ENCODE data around the gene AGPAT2.

The AGPAT2 gene

DNA sequence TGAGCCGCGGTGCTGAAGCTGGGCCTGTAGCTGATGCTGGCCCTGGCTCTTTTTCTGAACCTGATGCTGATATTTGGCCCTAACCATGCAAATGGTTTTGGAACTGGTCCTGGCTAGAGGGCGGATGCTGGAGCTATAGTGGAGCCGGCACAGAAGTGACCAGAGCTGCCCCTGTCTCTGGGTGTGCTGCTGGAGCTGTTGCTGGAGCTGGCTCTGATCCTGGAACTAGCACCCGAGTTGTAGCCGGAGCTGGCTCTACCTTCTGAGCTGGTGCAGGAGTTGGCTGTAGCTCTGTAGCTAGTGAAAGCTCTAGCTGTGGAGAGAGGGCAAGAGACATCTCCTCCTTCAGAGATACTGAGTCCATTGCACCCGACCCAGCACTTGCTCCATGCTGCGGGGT is 42.7 kb upstream of the AGPAT2 start:
- peaks cover 25% of the 10 kb centered on the region for H3K27me3 ChIP-seq
- TF ChIP-seq, protein P1, sequence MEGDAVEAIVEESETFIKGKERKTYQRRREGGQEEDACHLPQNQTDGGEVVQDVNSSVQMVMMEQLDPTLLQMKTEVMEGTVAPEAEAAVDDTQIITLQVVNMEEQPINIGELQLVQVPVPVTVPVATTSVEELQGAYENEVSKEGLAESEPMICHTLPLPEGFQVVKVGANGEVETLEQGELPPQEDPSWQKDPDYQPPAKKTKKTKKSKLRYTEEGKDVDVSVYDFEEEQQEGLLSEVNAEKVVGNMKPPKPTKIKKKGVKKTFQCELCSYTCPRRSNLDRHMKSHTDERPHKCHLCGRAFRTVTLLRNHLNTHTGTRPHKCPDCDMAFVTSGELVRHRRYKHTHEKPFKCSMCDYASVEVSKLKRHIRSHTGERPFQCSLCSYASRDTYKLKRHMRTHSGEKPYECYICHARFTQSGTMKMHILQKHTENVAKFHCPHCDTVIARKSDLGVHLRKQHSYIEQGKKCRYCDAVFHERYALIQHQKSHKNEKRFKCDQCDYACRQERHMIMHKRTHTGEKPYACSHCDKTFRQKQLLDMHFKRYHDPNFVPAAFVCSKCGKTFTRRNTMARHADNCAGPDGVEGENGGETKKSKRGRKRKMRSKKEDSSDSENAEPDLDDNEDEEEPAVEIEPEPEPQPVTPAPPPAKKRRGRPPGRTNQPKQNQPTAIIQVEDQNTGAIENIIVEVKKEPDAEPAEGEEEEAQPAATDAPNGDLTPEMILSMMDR (IDR thresholded peaks at IDR 0.05) = no peak
- no peaks in the 10 kb centered on the region for H3K9me3 ChIP-seq
- H3K4me3 ChIP-seq (ENCODE audit: low read depth in 1 of 2, low read length in 1 of 2) = no peak overlapping the region
- H3K36me3 ChIP-seq = peaks cover 16% of the 10 kb centered on the region
- H3K4me1 ChIP-seq (ENCODE audit: control insufficient read depth in 1 of 2, insufficient read depth in 1 of 2, low read depth in 1 of 2, low read length in 1 of 2) = peaks cover 28 to 30% of the 10 kb centered on the region in 2 experiments
- no peak overlapping the region for H3K27ac ChIP-seq

DNA sequence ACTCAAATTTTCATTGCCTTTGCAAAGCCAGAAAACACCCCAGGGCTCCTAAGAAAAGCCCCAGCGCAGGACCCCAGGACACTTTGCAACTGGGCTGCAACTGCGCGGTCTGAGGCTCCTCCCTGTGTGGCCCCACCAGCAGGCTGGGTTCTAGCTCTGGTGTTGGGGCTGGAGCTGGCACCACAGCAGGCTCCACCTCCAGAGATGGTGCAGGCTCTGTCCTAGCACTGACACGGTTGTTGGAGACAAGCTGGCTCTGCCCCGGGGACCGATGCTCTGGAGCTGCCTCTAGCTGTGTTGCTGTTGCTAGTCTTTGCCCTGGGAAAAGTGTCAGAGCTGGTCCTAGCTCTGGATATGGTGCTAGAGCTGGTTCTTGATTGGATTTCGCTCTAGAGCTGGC is 41.9 kb upstream of the AGPAT2 start:
- TF ChIP-seq, protein P1 (IDR thresholded peaks at IDR 0.05) = no peak
- Histone ChIP-seq H3K4me1 (ENCODE audit: control insufficient read depth in 1 of 2, insufficient read depth in 1 of 2, low read depth in 1 of 2, low read length in 1 of 2) (peaks cover 28 to 30% of the 10 kb centered on the region in 2 experiments), H3K27me3 (peaks cover 25% of the 10 kb centered on the region), H3K27ac (no peak overlapping the region), H3K9me3 (no peaks in the 10 kb centered on the region), H3K36me3 (peaks cover 24% of the 10 kb centered on the region), H3K4me3 (ENCODE audit: low read depth in 1 of 2, low read length in 1 of 2) (peak overlapping the region in 1 of 2 experiments; percentile 74)

GRCh38 chr9:136728548-136729123 is 41.4 kb upstream of the AGPAT2 start:
- peaks cover 25% of the 10 kb centered on the region for H3K27me3 ChIP-seq
- H3K4me3 ChIP-seq (ENCODE audit: low read depth in 1 of 2, low read length in 1 of 2) = peak overlapping the region; percentile 74 to 86
- peaks cover 28 to 30% of the 10 kb centered on the region in 2 experiments for H3K4me1 ChIP-seq (ENCODE audit: control insufficient read depth in 1 of 2, insufficient read depth in 1 of 2, low read depth in 1 of 2, low read length in 1 of 2)
- TF ChIP-seq, protein P1 (IDR thresholded peaks at IDR 0.05) = no peak
- H3K27ac ChIP-seq = no peak overlapping the region
- no peaks in the 10 kb centered on the region for H3K9me3 ChIP-seq
- H3K36me3 ChIP-seq = peaks cover 29% of the 10 kb centered on the region

DNA sequence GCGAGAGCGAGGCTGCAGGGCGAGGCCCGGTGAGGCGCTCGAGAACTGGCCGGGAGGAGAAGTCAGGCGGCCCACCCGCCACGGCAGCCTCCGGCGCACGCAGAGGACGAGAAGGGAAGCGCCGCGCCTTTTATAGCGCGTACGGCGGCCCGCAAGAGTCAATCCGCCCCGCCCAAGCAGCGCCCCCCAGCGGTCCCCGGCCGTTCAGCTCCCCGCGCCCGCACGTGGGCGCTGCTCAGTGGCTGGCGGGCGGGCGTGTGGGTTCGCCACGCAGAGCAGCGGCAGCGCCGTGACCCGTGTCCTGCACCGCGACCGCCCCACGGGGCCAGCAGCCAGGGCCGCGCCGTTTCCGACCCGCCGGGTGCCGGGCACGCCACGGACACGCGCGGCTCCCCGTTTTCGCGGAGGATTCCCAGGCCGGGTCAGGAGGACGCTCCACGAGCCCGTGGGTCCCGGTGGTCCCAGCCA is 40.9 kb upstream of the AGPAT2 start:
- TF ChIP-seq, protein P1 (IDR thresholded peaks at IDR 0.05) = peak; percentile 79
- peak overlapping the region; percentile 66 for H3K27ac ChIP-seq
- peaks cover 34% of the 10 kb centered on the region for H3K36me3 ChIP-seq
- peaks cover 28 to 30% of the 10 kb centered on the region in 2 experiments for H3K4me1 ChIP-seq (ENCODE audit: control insufficient read depth in 1 of 2, insufficient read depth in 1 of 2, low read depth in 1 of 2, low read length in 1 of 2)
- peak overlapping the region; percentile 74 to 86 for H3K4me3 ChIP-seq (ENCODE audit: low read depth in 1 of 2, low read length in 1 of 2)
- H3K27me3 ChIP-seq = peaks cover 25% of the 10 kb centered on the region
- no peaks in the 10 kb centered on the region for H3K9me3 ChIP-seq

GRCh38 chr9:136726631-136727191 is 39.5 kb upstream of the AGPAT2 start:
- Histone ChIP-seq H3K9me3 (no peaks in the 10 kb centered on the region), H3K36me3 (peaks cover 48% of the 10 kb centered on the region), H3K4me3 (ENCODE audit: low read depth in 1 of 2, low read length in 1 of 2) (peak overlapping the region; percentile 74 to 86)

More at GRCh38 chr9:136726631-136727191, 39.5 kb upstream of the AGPAT2 start:
- H3K27ac ChIP-seq = peak overlapping the region; percentile 23
- peaks cover 28 to 30% of the 10 kb centered on the region in 2 experiments for H3K4me1 ChIP-seq (ENCODE audit: control insufficient read depth in 1 of 2, insufficient read depth in 1 of 2, low read depth in 1 of 2, low read length in 1 of 2)
- H3K27me3 ChIP-seq = peaks cover 25% of the 10 kb centered on the region
- TF ChIP-seq, protein P1 (IDR thresholded peaks at IDR 0.05) = no peak
